Islet of Langerhans (tissue), 1 donor: Measurements from ENCODE around the gene MEGF11.

Experiments used
- FAIRE-seq: peaks from one replicate; lab custom pipeline; 2011; peaks lifted over from hg19 to GRCh38; lab: Jason Lieb, UNC

MEGF11 gene

DNA sequence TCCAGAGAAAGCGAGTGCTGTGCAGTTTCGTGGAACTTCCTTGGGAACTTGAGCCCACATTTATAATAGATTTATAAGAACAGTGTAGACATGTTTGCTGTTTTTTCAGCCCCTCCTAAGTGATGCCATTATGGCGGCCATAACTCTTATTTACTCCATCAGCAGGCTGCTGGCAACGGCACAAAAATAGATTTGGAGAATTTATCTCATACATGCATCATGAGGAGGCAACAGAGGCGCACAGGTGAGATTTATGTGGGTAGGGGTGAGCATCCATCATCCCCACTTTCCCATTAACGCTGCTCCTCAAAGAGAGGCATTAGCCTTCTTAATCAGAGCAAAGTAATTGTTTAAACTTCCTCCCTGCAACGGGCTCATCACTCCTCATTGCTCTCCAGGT lies 201.7 kb downstream of the MEGF11 start:
- FAIRE-seq, result no peak

DNA sequence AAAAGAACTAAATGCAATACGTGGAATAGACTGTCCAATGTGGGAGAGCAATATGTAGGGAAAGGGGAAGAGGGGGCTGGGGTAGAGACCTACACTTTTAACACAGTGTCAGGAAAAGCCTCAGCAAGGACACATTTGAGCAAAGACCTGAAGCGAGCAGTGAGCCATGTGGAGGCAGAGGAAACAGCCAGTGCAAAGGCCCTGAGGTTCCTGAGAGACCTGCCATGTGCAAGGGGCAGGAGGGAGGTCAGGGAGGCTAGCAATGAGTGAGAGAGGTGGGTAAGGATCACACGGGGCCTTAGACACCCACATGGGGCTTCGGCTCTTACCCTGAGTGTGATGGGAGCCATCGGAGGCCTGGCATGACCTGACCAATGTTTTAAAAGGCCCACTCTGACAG lies 203.3 kb downstream of the MEGF11 start:
- no peak for FAIRE-seq

GRCh38 chr15:66049353-66049752 lies 204.2 kb downstream of the MEGF11 start:
- FAIRE-seq, result no peak

- FAIRE-seq, result no peak
These were observed 206.1 kb downstream of the MEGF11 start for GRCh38 chr15:66047321-66048024.

- FAIRE-seq, result no peak
These were observed 206.8 kb downstream of the MEGF11 start for GRCh38 chr15:66046751-66047150.

GRCh38 chr15:66046326-66046725 lies 207.2 kb downstream of the MEGF11 start:
- no peak for FAIRE-seq

GRCh38 chr15:66045542-66045941 lies 208.0 kb downstream of the MEGF11 start:
- FAIRE-seq, result no peak

DNA sequence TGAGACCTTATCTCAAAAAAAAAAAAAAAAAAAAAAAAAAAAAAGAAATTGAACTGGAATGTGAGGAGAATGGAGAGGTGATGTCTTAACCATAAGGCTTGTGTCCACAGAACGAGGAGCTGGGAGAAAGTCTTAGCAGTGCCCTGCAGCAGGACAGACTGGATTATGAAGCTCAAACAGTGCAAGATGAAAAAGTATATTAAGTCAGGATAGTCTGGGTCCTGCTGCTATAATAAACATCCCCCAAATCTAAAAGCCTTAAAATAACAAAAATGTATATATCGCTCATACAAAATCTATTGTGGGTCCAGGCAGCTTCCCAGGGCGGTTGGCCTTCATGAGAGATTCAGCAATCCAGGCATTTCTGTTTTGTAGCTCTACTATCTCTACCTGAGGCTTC lies 208.7 kb downstream of the MEGF11 start:
- no peak for FAIRE-seq

GRCh38 chr15:66043264-66043663 lies 210.3 kb downstream of the MEGF11 start:
- peak; percentile 77 for FAIRE-seq

DNA sequence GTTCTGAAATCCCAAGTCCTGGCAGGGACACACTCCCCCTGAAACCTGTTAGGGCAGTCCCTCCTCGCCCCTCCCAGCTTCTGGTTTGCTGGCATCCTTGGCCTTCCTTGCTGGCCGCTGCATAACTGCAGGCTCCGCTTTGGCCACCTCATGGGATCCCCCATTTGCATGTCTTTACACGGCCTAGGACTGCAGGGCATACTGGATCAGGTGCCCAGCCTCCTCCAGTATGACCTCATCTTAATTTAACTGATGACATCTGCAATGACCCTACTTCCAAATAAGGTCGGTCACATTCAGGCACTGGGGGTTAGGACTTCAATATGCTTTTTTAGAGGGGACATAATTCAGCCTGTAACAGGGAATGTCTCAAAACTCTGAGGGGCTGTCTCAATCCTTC lies 210.9 kb downstream of the MEGF11 start:
- no peak for FAIRE-seq

- FAIRE-seq, result no peak
These were observed 212.3 kb downstream of the MEGF11 start for GRCh38 chr15:66041276-66041675.

GRCh38 chr15:66040211-66040892 lies 213.2 kb downstream of the MEGF11 start:
- FAIRE-seq, result no peak

DNA sequence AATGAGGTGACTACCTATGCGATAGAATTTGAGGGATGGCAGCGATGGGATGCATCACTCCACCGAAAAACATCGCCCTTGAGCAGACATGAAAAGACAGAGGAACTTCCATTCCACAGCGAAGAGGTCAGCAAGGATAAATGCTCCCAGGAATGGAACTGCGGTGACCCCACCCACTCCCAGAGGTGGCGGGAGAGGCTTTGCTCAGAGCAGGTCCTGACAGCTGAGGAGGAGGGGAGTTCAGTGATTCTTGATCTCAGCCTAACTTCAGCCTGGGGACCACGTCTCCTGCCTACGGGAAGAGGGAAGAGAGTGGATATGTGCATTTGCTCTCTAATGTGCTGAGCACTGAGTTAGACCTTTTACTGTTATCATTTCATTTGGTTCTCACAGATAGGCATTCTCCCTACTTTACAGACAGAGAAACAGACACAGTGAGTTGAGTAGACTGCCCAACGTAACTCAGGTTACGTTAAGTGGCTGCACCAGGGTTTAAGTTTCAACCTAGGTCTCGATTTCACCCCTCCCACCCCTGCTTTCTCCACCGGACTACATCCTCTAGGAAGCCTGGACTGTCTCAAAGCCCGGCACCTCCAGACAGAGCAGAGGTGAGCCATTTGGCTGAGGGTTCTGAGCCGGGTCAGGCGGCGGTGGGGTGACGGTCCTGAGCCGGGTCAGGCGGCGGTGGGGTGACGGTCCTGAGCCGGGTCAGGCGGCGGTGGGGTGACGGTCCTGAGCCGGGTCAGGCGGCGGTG lies 214.3 kb downstream of the MEGF11 start:
- no peak for FAIRE-seq

GRCh38 chr15:66038387-66039116 lies 215.0 kb downstream of the MEGF11 start:
- FAIRE-seq, result no peak

GRCh38 chr15:66036859-66037258 lies 216.7 kb downstream of the MEGF11 start:
- FAIRE-seq, result no peak

- FAIRE-seq, result no peak
These were observed 217.6 kb downstream of the MEGF11 start for GRCh38 chr15:66035901-66036300.

DNA sequence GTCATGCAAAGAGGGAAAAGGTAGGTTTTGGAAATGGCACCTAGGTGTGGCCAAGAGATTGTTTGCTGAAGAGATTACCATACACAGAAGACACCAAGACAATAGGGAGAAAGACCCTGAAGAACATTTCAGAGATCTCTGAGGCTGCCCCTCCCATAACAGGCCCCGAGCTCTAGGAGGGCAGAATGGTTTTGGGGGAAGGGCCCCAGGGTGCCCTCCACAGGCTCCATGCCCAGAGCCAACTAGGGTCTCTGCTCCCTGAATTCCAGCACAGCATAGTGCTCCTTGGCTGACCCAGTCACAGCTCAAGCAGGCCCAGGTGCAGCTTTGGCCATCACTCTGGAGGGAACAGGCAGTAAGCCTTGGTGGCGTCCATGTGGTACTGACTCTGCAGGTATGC lies 220.4 kb downstream of the MEGF11 start:
- no peak for FAIRE-seq

- FAIRE-seq, result no peak
These were observed 221.5 kb downstream of the MEGF11 start for GRCh38 chr15:66032006-66032405.

GRCh38 chr15:66030650-66031049 lies 222.9 kb downstream of the MEGF11 start:
- no peak for FAIRE-seq

GRCh38 chr15:66029650-66030049 lies 223.9 kb downstream of the MEGF11 start:
- FAIRE-seq, result no peak

GRCh38 chr15:66027268-66027805 lies 226.2 kb downstream of the MEGF11 start:
- no peak for FAIRE-seq

GRCh38 chr15:66025972-66026371 lies 227.6 kb downstream of the MEGF11 start:
- FAIRE-seq, result no peak
